LNCAP (cell line): ENCODE measurements around the gene MYO9A.

Experiments
- TF ChIP-seq, protein P1 (sequence below): fragments of 450-650 bp; IDR thresholded peaks from 2 replicates; pipeline ENCODE4 v1.5.1; 2017; ENCODE audit warnings: mild to moderate bottlenecking

MYO9A gene

DNA sequence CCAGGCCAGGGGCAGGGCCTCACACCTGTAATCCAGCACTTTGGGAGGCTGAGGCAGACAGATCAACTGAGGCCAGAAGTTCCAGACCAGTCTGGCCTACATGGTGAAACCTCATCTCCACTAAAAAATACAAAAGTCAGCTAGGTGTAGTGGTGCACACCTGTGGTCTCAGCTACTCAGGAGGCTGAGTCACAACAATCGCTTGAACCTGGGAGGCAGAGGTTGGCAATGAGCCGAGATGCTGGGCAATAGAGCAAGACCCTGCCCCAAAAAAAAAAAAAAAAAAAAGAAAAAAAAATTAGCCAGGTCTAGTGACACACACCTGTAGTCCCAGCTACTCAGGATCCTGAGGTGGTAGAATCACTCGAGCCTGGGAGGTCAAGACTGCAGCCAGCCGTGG, 18.8 kb downstream of the MYO9A start:
- TF ChIP-seq, protein P1, sequence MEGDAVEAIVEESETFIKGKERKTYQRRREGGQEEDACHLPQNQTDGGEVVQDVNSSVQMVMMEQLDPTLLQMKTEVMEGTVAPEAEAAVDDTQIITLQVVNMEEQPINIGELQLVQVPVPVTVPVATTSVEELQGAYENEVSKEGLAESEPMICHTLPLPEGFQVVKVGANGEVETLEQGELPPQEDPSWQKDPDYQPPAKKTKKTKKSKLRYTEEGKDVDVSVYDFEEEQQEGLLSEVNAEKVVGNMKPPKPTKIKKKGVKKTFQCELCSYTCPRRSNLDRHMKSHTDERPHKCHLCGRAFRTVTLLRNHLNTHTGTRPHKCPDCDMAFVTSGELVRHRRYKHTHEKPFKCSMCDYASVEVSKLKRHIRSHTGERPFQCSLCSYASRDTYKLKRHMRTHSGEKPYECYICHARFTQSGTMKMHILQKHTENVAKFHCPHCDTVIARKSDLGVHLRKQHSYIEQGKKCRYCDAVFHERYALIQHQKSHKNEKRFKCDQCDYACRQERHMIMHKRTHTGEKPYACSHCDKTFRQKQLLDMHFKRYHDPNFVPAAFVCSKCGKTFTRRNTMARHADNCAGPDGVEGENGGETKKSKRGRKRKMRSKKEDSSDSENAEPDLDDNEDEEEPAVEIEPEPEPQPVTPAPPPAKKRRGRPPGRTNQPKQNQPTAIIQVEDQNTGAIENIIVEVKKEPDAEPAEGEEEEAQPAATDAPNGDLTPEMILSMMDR = no peak

DNA sequence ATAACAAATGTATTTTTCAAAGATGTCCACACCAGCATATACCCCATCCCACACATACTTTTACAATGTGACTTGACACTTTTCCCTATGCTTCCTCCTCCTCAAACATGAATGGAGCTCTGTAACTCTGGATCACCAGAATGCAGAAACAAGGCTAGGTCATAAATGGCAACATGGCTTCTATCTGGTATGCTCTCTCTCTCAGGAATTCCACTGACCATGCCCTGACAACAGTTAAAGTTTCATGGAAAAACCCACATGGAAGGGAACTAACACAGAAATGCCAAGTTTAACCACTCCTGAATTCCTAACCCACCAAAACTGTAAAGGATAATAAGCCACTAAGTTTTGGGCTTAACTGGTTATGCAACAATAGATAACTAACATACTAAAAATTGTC, 19.9 kb downstream of the MYO9A start:
- TF ChIP-seq, protein P1 = no peak

DNA sequence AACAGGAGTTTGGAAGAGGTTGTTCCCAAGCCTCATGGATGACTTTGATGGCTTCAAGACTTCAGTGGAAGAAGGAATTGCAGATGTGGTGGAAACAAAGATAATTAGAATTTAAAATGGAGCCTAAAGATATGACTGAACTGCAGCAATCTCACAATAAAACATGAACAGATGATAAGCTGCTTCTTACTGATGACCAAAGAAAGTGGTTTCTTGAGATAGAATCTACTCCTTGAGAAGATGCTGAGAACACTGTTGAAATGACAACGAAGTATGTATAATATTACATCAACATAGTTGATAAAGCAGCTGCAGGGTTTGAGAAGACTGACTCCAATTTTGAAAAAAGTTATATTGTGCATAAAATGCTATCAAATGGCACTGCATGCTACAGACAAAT, 21.2 kb downstream of the MYO9A start:
- TF ChIP-seq, protein P1 = no peak

DNA sequence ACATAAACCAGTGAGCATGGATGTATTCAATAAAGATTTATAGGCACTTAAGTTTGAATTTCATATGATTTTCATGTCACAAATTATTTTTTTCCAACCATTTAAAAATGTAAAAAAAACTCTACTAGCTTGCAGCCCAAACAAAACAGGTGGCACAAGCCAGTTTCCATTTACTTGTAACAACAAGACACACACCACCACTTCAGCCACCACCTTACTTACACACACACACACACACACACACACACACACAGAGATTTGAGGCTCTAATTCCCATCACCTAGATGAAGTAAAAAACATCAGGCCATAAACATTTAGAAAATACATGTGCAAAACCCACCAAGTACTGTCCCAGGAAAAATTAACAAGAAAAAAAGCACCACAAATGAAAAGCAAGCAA, 25.3 kb downstream of the MYO9A start:
- TF ChIP-seq, protein P1 = no peak

DNA sequence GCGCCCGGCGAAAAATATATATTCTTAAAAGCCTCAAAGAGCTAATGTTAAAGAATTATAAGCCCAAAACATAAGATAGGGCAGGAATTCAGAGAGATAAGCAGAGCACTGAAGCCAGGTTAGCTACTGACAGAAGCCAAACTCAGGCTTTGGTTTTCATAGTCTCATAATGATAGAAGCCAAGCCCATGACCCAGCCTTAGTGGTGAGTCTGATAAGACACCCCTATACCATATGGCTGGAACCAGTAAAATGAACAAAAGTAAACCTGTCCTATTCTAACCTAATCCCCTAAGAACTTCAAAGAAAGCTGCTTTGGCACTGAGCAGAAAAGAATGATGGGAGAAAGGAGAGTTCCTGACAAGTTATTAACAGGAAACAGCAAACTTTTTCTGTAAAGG, 25.9 kb downstream of the MYO9A start:
- TF ChIP-seq, protein P1 = no peak

DNA sequence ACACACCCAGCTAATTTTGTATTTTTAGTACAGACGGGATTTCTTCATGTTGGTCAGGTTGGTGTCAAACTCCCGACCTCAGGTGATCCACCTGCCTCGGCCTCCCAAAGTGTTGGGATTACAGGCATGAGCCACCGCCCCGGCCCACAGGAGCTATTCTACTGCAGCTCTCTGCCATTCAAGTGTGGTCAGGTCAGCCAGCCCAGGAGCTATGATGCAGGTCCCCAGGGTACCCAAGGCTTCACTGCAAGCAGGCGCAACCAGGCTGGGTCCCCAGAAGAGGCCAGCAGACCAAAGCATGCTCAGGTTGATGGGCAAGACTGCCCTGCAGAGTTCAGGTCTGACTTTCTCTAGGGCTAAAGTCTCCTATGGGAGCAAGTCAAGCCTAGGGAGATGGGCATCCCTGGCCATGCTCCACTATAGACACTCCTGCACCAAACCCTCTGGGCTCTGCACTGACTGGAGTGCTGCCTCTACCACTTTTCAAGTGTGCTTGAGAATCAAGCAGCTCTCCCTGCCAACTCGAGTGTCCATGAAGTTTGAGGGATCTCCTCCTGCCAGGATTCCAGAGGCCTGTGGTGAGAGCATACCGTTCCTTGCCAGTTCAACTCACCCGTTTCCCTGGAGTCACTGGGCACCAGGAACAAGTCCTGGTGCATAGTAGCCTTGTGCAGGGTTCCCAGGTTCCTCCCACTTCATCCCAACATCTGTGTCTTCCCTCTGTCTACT, 30.9 kb downstream of the MYO9A start:
- TF ChIP-seq, protein P1 = no peak

DNA sequence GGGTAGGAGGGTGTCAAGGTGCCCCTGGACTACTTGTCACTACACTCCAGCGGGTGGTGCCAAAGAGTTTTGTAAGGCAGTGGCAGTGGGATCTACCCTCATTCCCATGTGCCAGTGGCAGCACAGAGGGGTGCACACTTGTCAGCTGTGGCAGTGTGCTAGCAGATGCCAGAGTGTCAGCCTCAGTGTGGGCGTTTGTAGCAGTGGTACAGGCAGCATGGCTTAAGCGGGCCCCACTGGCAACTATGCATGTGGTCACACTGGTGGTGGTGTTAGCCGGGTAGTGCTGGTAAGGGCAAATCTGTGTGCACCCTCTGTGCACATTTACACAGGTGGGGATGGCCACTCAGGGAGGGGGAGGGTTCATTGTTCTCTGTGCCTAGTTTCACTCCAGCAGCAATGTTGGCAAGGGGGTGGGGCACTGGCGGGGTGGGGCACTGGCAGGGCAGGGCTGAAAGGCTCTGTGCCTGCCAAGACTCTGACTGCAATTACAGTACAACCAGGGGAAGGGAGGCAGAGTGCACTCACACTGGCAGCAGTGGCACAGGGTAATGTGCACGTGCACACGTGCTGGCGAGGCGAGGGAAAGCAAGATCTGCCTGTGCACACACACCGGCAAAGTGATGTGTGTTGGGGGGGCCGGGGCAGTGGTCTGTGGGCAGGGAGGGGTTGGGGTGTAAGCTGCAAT, 31.8 kb downstream of the MYO9A start:
- TF ChIP-seq, protein P1 = no peak
